Common myeloid progenitor, CD34-positive (primary cell): ENCODE data around the gene CELF1.

Experiments
- CTCF ChIA-PET: fragments of 350-600 bp; sonication (Branson Sonifier 250); formaldehyde crosslinking; loops from one replicate; lab custom pipeline; 2021; ENCODE audit warnings: antibody characterized with exemption; lab: Charles Lee
- POLR2A ChIA-PET: fragments of 350-600 bp; sonication (Branson Sonifier 250); formaldehyde crosslinking; loops from one replicate; lab custom pipeline; 2021; ENCODE audit warnings: antibody characterized with exemption; lab: Charles Lee
- DNase-seq, 3 donors: peaks; one replicate each; pipeline versions ENCODE4 v3.0.0 to v3.0.0-alpha.2; 2013
- H3K27ac ChIP-seq, 2 experiments: 1 replicate in 1 of 2; 2 replicates in 1 of 2; pipeline ENCODE4 v1.7.0; 2013; ENCODE audit warnings: inconsistent platforms in 2 of 2, low read length in 2 of 2, mild to moderate bottlenecking in 2 of 2, low read depth in 1 of 2, moderate library complexity in 1 of 2; ENCODE audit not compliant: severe bottlenecking in 2 of 2, insufficient read depth in 1 of 2, poor library complexity in 1 of 2
- H3K27me3 ChIP-seq, 5 experiments: replicated peaks in 2 of 5; 1 replicate in 3 of 5; 2 replicates in 2 of 5; pipeline versions ENCODE4 v1.6.1 to v1.7.0; 2013; ENCODE audit warnings: low read length in 4 of 5, mild to moderate bottlenecking in 2 of 5, moderate library complexity in 2 of 5, inconsistent platforms in 1 of 5; ENCODE audit not compliant: insufficient read depth in 5 of 5, control insufficient read depth in 4 of 5
- H3K36me3 ChIP-seq, 4 experiments: 1 replicate in 2 of 4; 2 replicates in 2 of 4; pipeline versions ENCODE4 v1.6.1 to v1.7.0; 2013; ENCODE audit warnings: low read length in 3 of 4, control low read depth in 1 of 4, mild to moderate bottlenecking in 1 of 4; ENCODE audit not compliant: control insufficient read depth in 4 of 4, insufficient read depth in 4 of 4
- H3K4me1 ChIP-seq, 4 experiments: 1 replicate in 3 of 4; 2 replicates in 1 of 4; pipeline versions ENCODE4 v1.6.1 to v1.7.1; 2013; ENCODE audit warnings: low read length in 3 of 4, mild to moderate bottlenecking in 3 of 4, control low read depth in 1 of 4, inconsistent platforms in 1 of 4, moderate library complexity in 1 of 4; ENCODE audit not compliant: control insufficient read depth in 4 of 4, insufficient read depth in 4 of 4; ENCODE audit errors: control extremely low read depth in 1 of 4
- H3K4me3 ChIP-seq, 7 experiments: 1 replicate in 4 of 7; 2 replicates in 3 of 7; pipeline versions ENCODE4 v1.5.1 to v1.7.0; 2013; ENCODE audit warnings: mild to moderate bottlenecking in 7 of 7, low read length in 6 of 7, moderate library complexity in 6 of 7, inconsistent platforms in 2 of 7, low read depth in 2 of 7, control low read depth in 1 of 7; ENCODE audit not compliant: insufficient read depth in 4 of 7, control insufficient read depth in 1 of 7; ENCODE audit errors: extremely low read depth in 1 of 7
- H3K9me3 ChIP-seq, 5 experiments: 1 replicate in 4 of 5; 2 replicates in 1 of 5; pipeline versions ENCODE4 v1.6.1 to v1.7.1; 2013; ENCODE audit warnings: low read length in 4 of 5, mild to moderate bottlenecking in 2 of 5, inconsistent platforms in 1 of 5, low read depth in 1 of 5, moderate library complexity in 1 of 5; ENCODE audit not compliant: control insufficient read depth in 4 of 5, insufficient read depth in 2 of 5; ENCODE audit errors: control extremely low read depth in 1 of 5
- WGBS: methylation state at CpG from one replicate; pipeline ENCODE4 v1.1.5; 2013; ENCODE audit not compliant: insufficient coverage; 5-methylcytosine and 5-hydroxymethylcytosine counted together

CELF1 gene

DNA sequence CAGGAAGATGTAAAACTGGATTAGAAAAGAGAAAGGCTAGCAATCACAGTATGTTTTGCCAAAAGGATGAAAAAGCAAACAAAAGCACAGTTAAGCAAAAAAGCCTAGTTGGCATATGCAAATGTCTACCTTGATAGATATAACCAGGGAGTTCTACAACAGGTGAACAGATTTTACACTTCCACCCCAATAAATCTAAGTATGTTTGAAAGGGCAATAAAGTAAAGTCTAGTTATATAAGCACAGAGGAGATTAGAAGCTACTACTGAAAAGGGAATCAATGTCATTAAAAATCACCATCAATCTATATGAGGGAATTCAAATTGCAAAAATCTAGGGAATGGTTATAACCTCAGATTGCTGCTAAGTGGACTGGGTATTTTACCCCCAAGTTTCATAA, 49.7 kb downstream of the CELF1 start:
- Histone ChIP-seq H3K36me3 (peaks cover 0 to 7% (median 0%) of the 10 kb centered on the region in 4 experiments), H3K9me3 (no peaks in the 10 kb centered on the region), H3K4me1 (peaks cover 32 to 49% (median 37%) of the 10 kb centered on the region in 4 experiments), H3K4me3 (no peak overlapping the region), H3K27ac (no peak overlapping the region), H3K27me3 (no peaks in the 10 kb centered on the region)
- CTCF ChIA-PET, result interaction anchor here (1.0 kb wide), 1 partner anchor 51 kb away, joined by 3 read pairs; no protein-coding TSS in a partner anchor
- POLR2A ChIA-PET, result no interaction called here
- no peak for DNase-seq

- CTCF ChIA-PET, result no interaction called here
- H3K36me3 ChIP-seq, result peaks cover 0 to 10% (median 0%) of the 10 kb centered on the region in 4 experiments
- 80% methylated on average over 1 of the region's 3 CpGs for WGBS
- H3K4me3 ChIP-seq, result no peak overlapping the region
- H3K27ac ChIP-seq, result no peak overlapping the region
- H3K9me3 ChIP-seq, result no peaks in the 10 kb centered on the region
- H3K4me1 ChIP-seq, result peaks cover 30 to 49% (median 34%) of the 10 kb centered on the region in 4 experiments
- no peak for DNase-seq
- H3K27me3 ChIP-seq, result no peaks in the 10 kb centered on the region
- POLR2A ChIA-PET, result no interaction called here
Observed at GRCh38 chr11:47502767-47503166, 50.2 kb downstream of the CELF1 start.

DNA sequence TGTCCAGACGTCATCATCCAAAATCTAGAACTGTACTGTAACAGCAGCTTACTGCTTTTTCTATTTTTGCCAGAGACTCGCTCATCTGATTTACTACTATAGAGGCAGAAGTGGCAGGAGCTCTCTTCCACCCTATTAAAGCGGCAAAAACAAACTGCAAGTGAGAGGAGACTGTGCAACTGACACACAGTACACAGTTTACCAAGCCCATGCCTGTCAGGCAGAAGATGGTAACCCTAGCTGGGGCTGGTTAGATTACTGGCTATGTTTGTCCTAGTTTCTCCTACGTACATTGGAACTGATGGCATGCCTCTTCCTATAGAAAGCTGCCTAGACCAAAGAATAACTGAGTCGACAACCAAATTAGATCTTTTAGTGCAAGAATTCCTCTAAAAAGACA, 51.8 kb downstream of the CELF1 start:
- ChIA-PET CTCF (interaction anchor here (1.6 to 4.9 kb wide), 3 partner anchors 11 to 116 kb away, joined by 3 to 22 read pairs (median 4); no protein-coding TSS in a partner anchor), POLR2A (no interaction called here)
- no peak for DNase-seq
- H3K4me3 ChIP-seq, result no peak overlapping the region
- H3K4me1 ChIP-seq, result peaks cover 19 to 33% (median 20%) of the 10 kb centered on the region in 4 experiments
- H3K27me3 ChIP-seq, result no peaks in the 10 kb centered on the region
- H3K9me3 ChIP-seq, result no peaks in the 10 kb centered on the region
- 95% methylated on average over 5 of the region's 5 CpGs for WGBS
- H3K27ac ChIP-seq, result peak overlapping the region in 1 of 2 experiments; percentile 6
- peaks cover 0 to 18% (median 0%) of the 10 kb centered on the region in 4 experiments for H3K36me3 ChIP-seq

DNA sequence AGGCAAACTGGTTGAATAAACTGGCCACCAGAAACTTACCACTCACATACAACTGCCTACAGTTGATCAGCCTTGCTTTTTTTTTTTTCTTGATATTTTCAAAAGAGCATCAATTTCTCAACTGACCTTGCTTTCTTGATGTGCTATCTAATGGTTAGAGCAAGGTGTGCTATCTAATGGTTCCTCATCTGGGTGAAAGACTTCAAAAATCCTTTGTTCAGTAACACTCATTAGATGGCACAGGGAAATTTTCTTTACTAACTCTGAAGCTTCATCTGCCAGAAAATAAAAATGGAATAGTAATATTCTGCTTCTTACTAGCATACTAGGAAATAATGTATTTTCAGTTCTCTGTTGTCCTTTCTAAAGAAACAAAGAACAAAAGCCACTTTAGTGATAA, 52.8 kb downstream of the CELF1 start:
- POLR2A ChIA-PET, result no interaction called here

GRCh38 chr11:47499614-47500013, 53.3 kb downstream of the CELF1 start:
- H3K4me1 ChIP-seq, result peaks cover 19 to 36% (median 20%) of the 10 kb centered on the region in 4 experiments
- H3K4me3 ChIP-seq, result peak overlapping the region in 2 of 7 experiments; percentile 30 to 42
- peak overlapping the region; percentile 29 to 68 for H3K27ac ChIP-seq
- CTCF ChIA-PET, result interaction anchor here (1.5 to 4.9 kb wide), 2 partner anchors 10 to 13 kb away, joined by 4 to 22 read pairs; no protein-coding TSS in a partner anchor
- 94% methylated on average over 3 of the region's 3 CpGs for WGBS
- POLR2A ChIA-PET, result no interaction called here
- DNase-seq, result no peak
- peaks cover 2 to 32% (median 5%) of the 10 kb centered on the region in 4 experiments for H3K36me3 ChIP-seq
- H3K9me3 ChIP-seq, result no peaks in the 10 kb centered on the region
- H3K27me3 ChIP-seq, result no peaks in the 10 kb centered on the region

More for the DNA sequence above, 52.8 kb downstream of the CELF1 start:
- H3K36me3 ChIP-seq, result peaks cover 2 to 27% (median 3%) of the 10 kb centered on the region in 4 experiments
- H3K9me3 ChIP-seq, result no peaks in the 10 kb centered on the region
- no peak for DNase-seq
- H3K4me1 ChIP-seq, result peaks cover 19 to 36% (median 20%) of the 10 kb centered on the region in 4 experiments
- CTCF ChIA-PET, result interaction anchor here (1.5 to 4.9 kb wide), 4 partner anchors 10 to 117 kb away, joined by 3 to 22 read pairs (median 4); no protein-coding TSS in a partner anchor
- H3K4me3 ChIP-seq, result no peak overlapping the region
- no peaks in the 10 kb centered on the region for H3K27me3 ChIP-seq
- H3K27ac ChIP-seq, result peak overlapping the region; percentile 29 to 68

DNA sequence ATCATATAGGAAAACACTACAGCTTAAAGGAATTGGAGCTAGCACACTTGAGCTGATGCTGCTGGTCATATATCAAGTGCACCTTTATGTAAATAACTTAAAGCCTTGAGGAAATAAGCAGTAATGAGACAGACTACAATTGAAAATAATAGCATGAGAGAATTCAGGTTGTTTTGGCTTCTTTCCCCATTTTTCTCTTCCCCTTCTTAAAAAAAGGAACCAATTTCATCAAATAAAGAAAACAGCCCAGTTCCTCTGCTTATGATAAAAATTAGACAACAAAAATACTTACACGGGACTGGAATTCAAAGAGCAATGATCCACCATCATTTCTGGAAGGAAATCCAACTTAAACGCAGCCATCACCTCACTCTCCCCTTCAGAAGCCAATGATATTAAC, 53.8 kb downstream of the CELF1 start:
- Histone ChIP-seq H3K27ac (peak overlapping the region in 1 of 2 experiments; percentile 68), H3K4me1 (peaks cover 19 to 36% (median 20%) of the 10 kb centered on the region in 4 experiments), H3K9me3 (no peaks in the 10 kb centered on the region), H3K4me3 (peak overlapping the region in 2 of 7 experiments; percentile 30 to 42), H3K27me3 (no peaks in the 10 kb centered on the region), H3K36me3 (peaks cover 2 to 37% (median 6%) of the 10 kb centered on the region in 4 experiments)
- DNase-seq, result peak in 2 of 3 donors; percentile 43 to 52
- CTCF ChIA-PET, result interaction anchor here (1.5 to 4.9 kb wide), 2 partner anchors 9 to 13 kb away, joined by 4 to 22 read pairs; no protein-coding TSS in a partner anchor
- POLR2A ChIA-PET, result no interaction called here
- WGBS, result 0% methylated on average over 1 of the region's 2 CpGs

- Histone ChIP-seq H3K36me3 (peaks cover 2 to 40% (median 8%) of the 10 kb centered on the region in 4 experiments), H3K27me3 (no peaks in the 10 kb centered on the region), H3K4me1 (peaks cover 19 to 36% (median 20%) of the 10 kb centered on the region in 4 experiments), H3K9me3 (no peaks in the 10 kb centered on the region), H3K4me3 (no peak overlapping the region), H3K27ac (peak overlapping the region in 1 of 2 experiments; percentile 68)
- no peak for DNase-seq
- POLR2A ChIA-PET, result no interaction called here
- CTCF ChIA-PET, result interaction anchor here (1.5 to 4.9 kb wide), 3 partner anchors 9 to 14 kb away, joined by 4 to 22 read pairs (median 11); no protein-coding TSS in a partner anchor
- WGBS, result 96% methylated on average over 3 of the region's 4 CpGs
Observed at GRCh38 chr11:47498584-47499152, 54.3 kb downstream of the CELF1 start.
